ENCODE measurements around the gene DNAAF3.

DNAAF3 gene

DNA sequence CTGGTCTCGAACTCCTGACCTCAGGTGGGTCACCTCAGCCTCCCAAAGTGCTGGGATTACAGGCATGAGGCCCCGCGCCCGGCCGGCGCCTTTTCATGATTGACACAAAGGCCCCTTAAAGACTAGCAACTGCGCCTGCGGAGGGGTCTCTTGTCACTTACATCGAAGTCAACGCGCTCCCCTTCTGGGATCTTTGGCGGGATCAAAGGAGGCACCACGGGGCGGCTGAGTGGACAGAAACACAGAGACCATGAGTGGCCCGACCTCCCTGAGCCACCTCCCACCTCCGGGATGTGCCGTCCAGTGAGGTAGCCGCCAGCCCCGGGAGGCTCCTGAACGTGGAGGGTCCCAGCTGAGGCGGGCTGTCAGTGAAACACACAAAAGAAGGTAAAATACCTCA lies 24.7 kb downstream of the DNAAF3 start:
- no peak overlapping the region for H3K4me3 ChIP-seq (ENCODE audit: control insufficient read depth, low read depth, low read length)
- no peak for DNase-seq (ENCODE audit: low read depth)
- TF ChIP-seq, protein P1, sequence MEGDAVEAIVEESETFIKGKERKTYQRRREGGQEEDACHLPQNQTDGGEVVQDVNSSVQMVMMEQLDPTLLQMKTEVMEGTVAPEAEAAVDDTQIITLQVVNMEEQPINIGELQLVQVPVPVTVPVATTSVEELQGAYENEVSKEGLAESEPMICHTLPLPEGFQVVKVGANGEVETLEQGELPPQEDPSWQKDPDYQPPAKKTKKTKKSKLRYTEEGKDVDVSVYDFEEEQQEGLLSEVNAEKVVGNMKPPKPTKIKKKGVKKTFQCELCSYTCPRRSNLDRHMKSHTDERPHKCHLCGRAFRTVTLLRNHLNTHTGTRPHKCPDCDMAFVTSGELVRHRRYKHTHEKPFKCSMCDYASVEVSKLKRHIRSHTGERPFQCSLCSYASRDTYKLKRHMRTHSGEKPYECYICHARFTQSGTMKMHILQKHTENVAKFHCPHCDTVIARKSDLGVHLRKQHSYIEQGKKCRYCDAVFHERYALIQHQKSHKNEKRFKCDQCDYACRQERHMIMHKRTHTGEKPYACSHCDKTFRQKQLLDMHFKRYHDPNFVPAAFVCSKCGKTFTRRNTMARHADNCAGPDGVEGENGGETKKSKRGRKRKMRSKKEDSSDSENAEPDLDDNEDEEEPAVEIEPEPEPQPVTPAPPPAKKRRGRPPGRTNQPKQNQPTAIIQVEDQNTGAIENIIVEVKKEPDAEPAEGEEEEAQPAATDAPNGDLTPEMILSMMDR (conservative IDR thresholded peaks at IDR 0.05; ENCODE audit: control insufficient read depth, insufficient read depth, low read depth, low read length) = no peak

DNA sequence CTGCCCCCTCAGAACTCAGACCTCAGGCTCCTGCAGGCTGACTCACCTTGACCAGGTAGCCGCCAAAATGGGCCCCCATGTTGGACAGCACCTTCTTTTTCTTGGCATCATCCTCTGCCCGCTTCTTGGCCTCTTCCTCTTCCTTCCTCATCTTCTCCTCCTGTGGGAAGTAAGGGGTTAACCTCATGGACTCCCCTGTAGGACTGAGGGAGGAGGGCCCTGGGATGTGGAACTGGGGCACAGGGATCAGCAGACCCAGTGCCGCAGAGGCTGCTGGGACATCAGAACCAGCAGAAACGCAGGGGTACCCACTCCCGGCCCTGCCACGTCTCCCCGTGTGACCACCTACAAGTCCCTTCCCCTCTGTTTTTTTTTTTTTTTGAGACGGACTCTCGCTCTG lies 28.5 kb downstream of the DNAAF3 start:
- no peak overlapping the region for H3K4me3 ChIP-seq (ENCODE audit: control insufficient read depth, low read depth, low read length)
- TF ChIP-seq, protein P1 (conservative IDR thresholded peaks at IDR 0.05; ENCODE audit: control insufficient read depth, insufficient read depth, low read depth, low read length) = no peak
- DNase-seq (ENCODE audit: low read depth) = no peak

DNA sequence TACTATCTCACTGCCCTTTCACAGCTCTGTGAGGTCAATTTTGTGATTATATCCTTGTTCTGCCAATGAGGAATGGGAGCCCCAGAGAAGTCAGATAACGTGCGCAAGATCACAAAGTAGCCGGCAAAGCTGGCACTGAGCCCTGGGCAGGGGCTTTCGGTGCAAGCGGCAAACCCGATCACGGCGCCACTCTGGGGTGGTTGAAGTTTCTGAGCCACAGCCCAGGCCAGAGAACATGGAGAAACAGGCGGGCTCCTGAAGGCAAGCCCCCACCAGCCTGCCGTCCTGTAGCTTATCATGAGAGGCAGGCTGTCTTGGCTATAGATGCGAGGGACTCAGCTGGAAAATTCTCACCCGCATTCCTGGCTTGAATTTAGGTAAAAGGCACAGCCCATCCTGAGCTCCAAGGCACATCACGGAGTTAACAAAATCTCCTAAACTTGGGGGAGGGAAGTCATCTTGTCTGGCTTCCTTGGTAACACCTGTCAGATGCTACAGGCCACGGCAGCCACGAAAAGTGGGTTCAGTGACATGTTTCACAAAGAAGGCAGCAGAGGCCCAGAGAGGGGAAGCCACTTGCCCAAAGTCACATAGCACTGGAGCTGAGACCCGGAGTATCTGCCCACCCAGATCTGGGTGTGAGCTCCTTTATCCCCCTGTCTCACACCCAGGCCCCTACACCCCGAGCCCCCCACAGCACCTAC lies 29.9 kb downstream of the DNAAF3 start:
- DNase-seq (ENCODE audit: low read depth) = no peak
- no peak overlapping the region for H3K4me3 ChIP-seq (ENCODE audit: control insufficient read depth, low read depth, low read length)
- TF ChIP-seq, protein P1 (conservative IDR thresholded peaks at IDR 0.05; ENCODE audit: control insufficient read depth, insufficient read depth, low read depth, low read length) = no peak

DNA sequence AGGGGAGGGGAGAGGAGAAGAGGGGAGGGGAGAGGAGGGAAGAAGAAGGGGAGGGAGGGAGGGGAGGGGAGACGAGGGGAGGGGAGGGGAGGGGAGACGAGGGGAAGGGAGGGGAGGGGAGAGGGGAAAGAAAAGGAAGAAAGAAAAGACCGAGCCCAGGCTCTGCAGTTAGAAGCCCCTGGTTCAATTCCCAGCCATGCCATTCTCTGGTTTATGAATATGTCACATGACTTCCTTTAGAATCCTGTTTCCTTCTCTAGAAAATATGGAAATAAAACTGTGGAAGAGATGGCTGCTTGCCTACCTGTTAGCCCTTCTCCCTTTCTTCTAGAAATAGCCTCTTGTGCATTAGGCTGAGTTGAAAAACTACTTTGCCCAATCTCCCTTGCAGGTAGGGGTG lies 31.7 kb downstream of the DNAAF3 start:
- TF ChIP-seq, protein P1 (conservative IDR thresholded peaks at IDR 0.05; ENCODE audit: control insufficient read depth, insufficient read depth, low read depth, low read length) = no peak
- DNase-seq (ENCODE audit: low read depth) = no peak
- no peak overlapping the region for H3K4me3 ChIP-seq (ENCODE audit: control insufficient read depth, low read depth, low read length)

DNA sequence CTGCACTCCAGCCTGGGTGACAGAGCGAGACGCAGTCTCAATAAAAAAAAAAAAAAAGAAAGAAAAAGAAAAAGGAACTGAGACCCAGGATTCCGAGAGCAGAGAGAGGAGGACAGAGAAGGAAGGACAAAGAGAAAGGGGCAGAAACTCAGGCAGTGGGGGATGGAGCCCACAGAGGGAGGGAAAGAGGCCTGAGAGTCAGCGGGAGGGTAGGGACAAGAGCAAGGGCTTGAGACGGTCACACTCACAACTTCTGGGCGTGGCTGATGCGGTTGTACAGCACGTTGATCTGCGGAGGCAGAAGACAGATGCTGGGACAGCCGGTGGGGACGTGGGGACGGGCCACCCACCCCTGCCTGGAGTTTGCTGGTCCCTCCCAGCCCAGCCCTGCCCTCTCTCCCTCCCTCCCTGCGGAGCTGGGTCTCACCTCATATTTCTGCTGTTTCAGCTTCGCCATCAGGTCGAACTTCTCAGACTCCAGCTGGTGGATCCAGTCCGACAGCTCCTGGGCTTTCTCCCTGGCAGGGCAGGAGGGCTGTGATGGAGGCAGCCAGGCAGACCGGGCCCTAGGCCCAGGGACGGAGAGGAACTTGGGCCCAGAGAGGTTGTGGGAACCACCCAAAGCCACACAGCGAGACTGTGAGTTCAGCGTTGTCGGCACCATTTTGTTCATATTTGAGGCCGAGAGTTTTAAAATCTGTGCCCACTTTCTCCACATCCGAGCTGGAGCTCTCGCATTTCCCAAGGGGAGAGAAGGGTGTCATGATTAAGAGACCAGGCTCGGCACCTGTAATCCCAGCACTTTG lies 32.6 kb downstream of the DNAAF3 start:
- H3K4me3 ChIP-seq (ENCODE audit: control insufficient read depth, low read depth, low read length) = no peak overlapping the region
- TF ChIP-seq, protein P1 (conservative IDR thresholded peaks at IDR 0.05; ENCODE audit: control insufficient read depth, insufficient read depth, low read depth, low read length) = no peak
- no peak for DNase-seq (ENCODE audit: low read depth)

DNA sequence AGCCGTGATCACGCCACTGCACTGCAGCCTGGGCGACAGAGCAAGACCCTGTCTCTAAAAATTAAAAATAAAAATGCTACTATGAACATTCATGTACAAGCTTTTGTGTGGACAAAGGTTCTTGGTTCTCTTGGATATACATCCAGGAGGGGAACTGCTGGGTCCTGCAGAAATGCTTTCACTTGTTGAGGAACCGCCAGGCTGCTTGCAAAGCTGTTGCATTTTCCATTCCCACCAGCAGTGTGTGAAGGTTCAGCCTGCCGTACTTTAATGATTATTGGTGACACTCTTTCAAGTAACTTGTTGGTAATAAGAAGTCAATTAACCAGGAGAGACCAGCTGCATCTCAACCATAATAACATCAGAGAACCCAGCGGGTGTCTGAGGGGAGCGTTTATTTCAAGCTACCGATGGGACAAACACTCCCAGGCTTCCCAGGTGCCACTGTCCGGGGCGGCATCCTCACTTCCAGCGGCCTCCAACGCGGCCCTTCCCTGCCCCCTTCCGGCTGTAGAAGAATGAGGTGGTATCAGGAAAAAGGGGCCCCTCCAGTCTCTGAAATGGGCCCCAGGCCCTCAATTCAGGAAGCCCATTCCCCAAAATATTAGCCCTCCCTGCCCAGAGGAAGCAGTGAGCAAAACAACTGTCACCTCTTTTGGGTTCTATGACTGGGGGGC lies 33.8 kb downstream of the DNAAF3 start:
- no peak for DNase-seq (ENCODE audit: low read depth)
- TF ChIP-seq, protein P1 (conservative IDR thresholded peaks at IDR 0.05; ENCODE audit: control insufficient read depth, insufficient read depth, low read depth, low read length) = no peak
- H3K4me3 ChIP-seq (ENCODE audit: control insufficient read depth, low read depth, low read length) = no peak overlapping the region
